IMR-90 (cell line): Measurements from ENCODE around the gene SLC2A11.

ENCODE experiments used
- BHLHE40 ChIP-seq: fragments of 150-350 bp; IDR thresholded peaks from 2 replicates; pipeline ENCODE4 v1.6.1; 2016; ENCODE audit warnings: mild to moderate bottlenecking, low read depth, low read length
- CEBPB ChIP-seq: IDR thresholded peaks from 2 replicates; pipeline ENCODE4 v1.6.1; 2012; ENCODE audit warnings: low read depth, low read length, improper control_type of control experiment
- CHD1 ChIP-seq: IDR thresholded peaks from 2 replicates; pipeline ENCODE4 v1.6.1; 2012; ENCODE audit warnings: low read depth, low read length, improper control_type of control experiment
- ELK1 ChIP-seq: fragments of 150-350 bp; IDR thresholded peaks from 2 replicates; pipeline ENCODE4 v1.6.1; 2016; ENCODE audit warnings: low read depth, mild to moderate bottlenecking, low read length, moderate library complexity, borderline replicate concordance
- MAZ ChIP-seq: IDR thresholded peaks from 2 replicates; pipeline ENCODE4 v1.6.1; 2012; ENCODE audit warnings: low read depth, mild to moderate bottlenecking, low read length, improper control_type of control experiment, moderate library complexity, borderline replicate concordance
- MXI1 ChIP-seq: IDR thresholded peaks from 2 replicates; pipeline ENCODE4 v1.6.1; 2012; ENCODE audit warnings: low read depth, mild to moderate bottlenecking, low read length, moderate library complexity, borderline replicate concordance
- POLR2A ChIP-seq: IDR thresholded peaks from 2 replicates; pipeline ENCODE4 v1.6.1; 2012; ENCODE audit warnings: mild to moderate bottlenecking, low read depth, low read length
- RAD21 ChIP-seq: IDR thresholded peaks from 2 replicates; pipeline ENCODE4 v1.6.1; 2012; ENCODE audit warnings: low read length, improper control_type of control experiment
- RFX5 ChIP-seq: IDR thresholded peaks from 2 replicates; pipeline ENCODE4 v1.8.0; 2012; ENCODE audit warnings: low read depth, mild to moderate bottlenecking, low read length, moderate library complexity
- SMC3 ChIP-seq: fragments of 150-350 bp; IDR thresholded peaks from 2 replicates; pipeline ENCODE4 v1.6.1; 2016; ENCODE audit warnings: low read depth, mild to moderate bottlenecking, antibody characterized with exemption, low read length, moderate library complexity
- USF2 ChIP-seq: fragments of 150-350 bp; IDR thresholded peaks from 2 replicates; pipeline ENCODE4 v1.6.1; 2017; ENCODE audit warnings: mild to moderate bottlenecking, antibody characterized with exemption, low read length, low read depth
- TF ChIP-seq, protein P1 (sequence below): conservative IDR thresholded peaks from 2 replicates; pipeline ENCODE4 v1.5.1; 2012; ENCODE audit warnings: mild to moderate bottlenecking, low read depth, low read length, improper control_type of control experiment

DNA sequence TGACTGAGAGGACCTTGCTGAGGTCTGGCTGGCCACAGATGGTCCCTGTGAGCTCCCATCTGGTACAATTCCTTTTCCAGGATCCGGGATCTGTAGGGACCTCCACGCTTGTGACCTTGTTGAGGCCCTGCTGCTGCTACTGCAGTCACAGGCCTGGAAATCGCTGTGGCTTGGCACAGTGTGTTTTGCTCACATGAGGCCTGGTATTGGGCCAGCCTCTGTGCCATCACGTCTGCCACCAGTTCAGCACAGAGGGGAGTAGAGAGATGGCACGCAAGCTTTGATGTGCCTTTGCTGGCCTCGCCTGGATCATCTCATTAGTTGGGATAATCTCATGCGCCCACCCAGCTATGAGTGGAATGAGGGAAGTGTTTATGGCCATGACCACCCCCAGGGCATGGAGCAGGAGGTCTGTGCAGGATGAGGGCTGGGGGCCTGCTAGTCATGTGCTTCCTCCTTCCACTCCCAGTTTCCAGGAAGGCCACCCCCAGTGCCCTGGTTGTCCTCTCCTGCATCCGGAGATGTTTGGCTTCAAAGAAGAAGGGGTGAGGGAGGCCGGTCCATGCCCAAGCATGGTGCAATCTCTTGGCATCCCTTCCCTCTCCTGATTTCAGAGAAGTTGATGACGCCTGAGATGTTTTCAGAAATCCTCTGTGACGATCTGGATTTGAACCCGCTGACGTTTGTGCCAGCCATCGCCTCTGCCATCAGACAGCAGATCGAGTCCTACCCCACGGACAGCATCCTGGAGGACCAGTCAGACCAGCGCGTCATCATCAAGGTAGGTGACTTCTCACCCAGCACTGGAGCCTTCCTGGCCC, 41.3 kb upstream of the SLC2A11 start:
- no peak for TF ChIP-seq RFX5
- TF ChIP-seq POLR2A = no peak
- TF ChIP-seq, protein P1, sequence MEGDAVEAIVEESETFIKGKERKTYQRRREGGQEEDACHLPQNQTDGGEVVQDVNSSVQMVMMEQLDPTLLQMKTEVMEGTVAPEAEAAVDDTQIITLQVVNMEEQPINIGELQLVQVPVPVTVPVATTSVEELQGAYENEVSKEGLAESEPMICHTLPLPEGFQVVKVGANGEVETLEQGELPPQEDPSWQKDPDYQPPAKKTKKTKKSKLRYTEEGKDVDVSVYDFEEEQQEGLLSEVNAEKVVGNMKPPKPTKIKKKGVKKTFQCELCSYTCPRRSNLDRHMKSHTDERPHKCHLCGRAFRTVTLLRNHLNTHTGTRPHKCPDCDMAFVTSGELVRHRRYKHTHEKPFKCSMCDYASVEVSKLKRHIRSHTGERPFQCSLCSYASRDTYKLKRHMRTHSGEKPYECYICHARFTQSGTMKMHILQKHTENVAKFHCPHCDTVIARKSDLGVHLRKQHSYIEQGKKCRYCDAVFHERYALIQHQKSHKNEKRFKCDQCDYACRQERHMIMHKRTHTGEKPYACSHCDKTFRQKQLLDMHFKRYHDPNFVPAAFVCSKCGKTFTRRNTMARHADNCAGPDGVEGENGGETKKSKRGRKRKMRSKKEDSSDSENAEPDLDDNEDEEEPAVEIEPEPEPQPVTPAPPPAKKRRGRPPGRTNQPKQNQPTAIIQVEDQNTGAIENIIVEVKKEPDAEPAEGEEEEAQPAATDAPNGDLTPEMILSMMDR = no peak
- no peak for TF ChIP-seq USF2
- TF ChIP-seq RAD21 = no peak
- TF ChIP-seq MXI1 = no peak
- TF ChIP-seq SMC3 = no peak
- TF ChIP-seq CEBPB = no peak
- no peak for TF ChIP-seq ELK1
- no peak for TF ChIP-seq CHD1
- TF ChIP-seq MAZ = no peak
- TF ChIP-seq BHLHE40 = no peak
